Measurements from ENCODE around the gene RAET1L.
A peak's percentile ranks its signal among the peaks of the same experiment; 100 is the strongest.
"Not testable (repeated sequence)": the region's sequence is repeated elsewhere in the genome, so short reads cannot be mapped to it uniquely, and the experiment has no call there.

The RAET1L gene

DNA sequence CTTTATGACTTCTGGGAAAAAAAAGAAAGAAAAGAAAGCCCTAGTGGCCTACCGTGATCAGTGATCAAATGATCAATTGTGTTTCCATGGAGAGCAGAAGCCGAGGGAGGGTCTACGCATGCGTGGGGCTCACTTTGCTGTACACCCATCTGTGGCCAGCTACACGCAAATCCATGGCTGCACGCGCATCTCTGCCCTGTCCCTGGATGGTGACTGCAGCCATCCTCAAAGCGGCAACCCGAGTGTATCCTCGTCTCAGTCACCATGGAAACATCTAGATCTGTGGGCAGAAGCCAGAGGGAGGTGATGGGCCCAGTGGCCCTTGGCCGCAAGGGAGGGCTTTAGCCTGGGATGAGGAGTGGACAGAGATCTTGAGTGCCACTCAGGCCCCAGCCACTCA is 44.4 kb upstream of the RAET1L start:
- no peak overlapping the region for H3K27ac ChIP-seq (ENCODE audit: poor library complexity, severe bottlenecking)
- H3K27me3 ChIP-seq (ENCODE audit: insufficient read depth, poor library complexity, severe bottlenecking) = no peaks in the 10 kb centered on the region
- no peaks in the 10 kb centered on the region for H3K36me3 ChIP-seq (ENCODE audit: low read depth)
- H3K4me1 ChIP-seq (ENCODE audit: insufficient read depth, poor library complexity, severe bottlenecking) = peaks cover 18% of the 10 kb centered on the region
- DNase-seq (ENCODE audit: low spot score) (no peak), ATAC-seq (ENCODE audit: low read depth) (no peak)
- H3K4me3 ChIP-seq (ENCODE audit: severe bottlenecking) = no peak overlapping the region
- TF ChIP-seq, protein P1, sequence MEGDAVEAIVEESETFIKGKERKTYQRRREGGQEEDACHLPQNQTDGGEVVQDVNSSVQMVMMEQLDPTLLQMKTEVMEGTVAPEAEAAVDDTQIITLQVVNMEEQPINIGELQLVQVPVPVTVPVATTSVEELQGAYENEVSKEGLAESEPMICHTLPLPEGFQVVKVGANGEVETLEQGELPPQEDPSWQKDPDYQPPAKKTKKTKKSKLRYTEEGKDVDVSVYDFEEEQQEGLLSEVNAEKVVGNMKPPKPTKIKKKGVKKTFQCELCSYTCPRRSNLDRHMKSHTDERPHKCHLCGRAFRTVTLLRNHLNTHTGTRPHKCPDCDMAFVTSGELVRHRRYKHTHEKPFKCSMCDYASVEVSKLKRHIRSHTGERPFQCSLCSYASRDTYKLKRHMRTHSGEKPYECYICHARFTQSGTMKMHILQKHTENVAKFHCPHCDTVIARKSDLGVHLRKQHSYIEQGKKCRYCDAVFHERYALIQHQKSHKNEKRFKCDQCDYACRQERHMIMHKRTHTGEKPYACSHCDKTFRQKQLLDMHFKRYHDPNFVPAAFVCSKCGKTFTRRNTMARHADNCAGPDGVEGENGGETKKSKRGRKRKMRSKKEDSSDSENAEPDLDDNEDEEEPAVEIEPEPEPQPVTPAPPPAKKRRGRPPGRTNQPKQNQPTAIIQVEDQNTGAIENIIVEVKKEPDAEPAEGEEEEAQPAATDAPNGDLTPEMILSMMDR (IDR thresholded peaks at IDR 0.05; ENCODE audit: poor library complexity, severe bottlenecking) = no peak
- no peaks in the 10 kb centered on the region for H3K9me3 ChIP-seq (ENCODE audit: severe bottlenecking)

DNA sequence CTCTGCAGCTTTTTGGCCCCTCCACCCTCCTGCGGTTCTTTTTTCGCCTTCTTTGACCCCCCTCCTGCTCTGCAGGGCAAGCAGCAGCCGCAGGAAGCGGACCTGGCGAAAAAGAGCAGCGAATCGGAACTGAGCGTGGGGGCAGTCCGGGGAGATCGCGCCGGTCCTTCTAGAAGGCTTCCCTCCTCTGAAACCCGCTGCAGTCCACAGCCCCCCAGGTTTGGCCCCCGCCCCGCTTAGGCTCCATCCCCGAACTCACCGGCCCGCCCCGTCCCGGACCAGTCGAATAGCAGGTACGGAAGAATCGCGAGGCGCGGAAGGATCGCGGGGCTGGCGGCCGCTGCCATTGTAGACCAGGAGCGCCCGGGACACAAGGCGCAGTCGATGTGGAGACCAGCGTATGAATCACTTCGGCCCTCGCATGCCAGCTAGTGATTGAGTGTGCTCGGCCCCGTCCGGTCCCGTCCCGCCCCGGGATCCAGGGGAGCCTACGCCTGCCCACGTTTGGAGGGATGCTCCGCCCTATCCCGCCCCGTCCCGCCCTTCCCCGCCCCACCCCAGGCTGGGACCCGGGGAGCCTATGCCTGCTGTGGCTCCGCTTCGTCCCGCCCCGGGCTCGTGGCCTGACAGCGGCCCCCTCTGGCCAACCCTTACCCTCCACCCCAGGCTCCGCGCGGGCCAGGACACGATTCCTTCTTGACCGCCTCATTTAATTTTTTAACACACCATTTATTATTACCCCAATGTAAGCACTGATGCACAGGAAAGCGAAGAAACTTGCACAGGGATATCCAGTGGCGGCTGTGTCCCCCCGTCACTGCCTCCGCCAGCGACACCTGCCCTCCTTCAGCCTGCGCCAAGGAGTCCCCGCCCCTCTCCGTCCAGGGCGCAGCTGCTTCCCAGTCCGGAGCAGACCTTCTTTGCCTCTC is 43.7 kb upstream of the RAET1L start, which contains the start of gene ULBP3:
Gene ULBP3, minus strand, starts transcription at position 402 of the 929 bp plus-strand sequence. Its CDS starts 55 bp downstream, at position 347.
- no peaks in the 10 kb centered on the region for H3K9me3 ChIP-seq (ENCODE audit: severe bottlenecking)
- peak within 1 kb of the TSS; percentile 44 for H3K4me3 ChIP-seq (ENCODE audit: severe bottlenecking)
- H3K4me1 ChIP-seq (ENCODE audit: insufficient read depth, poor library complexity, severe bottlenecking) = peaks cover 18% of the 10 kb centered on the region
- H3K36me3 ChIP-seq (ENCODE audit: low read depth) = no peaks in the 10 kb centered on the region
- peak within 1 kb of the TSS; percentile 48 for H3K27ac ChIP-seq (ENCODE audit: poor library complexity, severe bottlenecking)
- DNase-seq (ENCODE audit: low spot score) (peak; percentile 97), ATAC-seq (ENCODE audit: low read depth) (peak; percentile 91)
- H3K27me3 ChIP-seq (ENCODE audit: insufficient read depth, poor library complexity, severe bottlenecking) = no peaks in the 10 kb centered on the region
- TF ChIP-seq, protein P1 (IDR thresholded peaks at IDR 0.05; ENCODE audit: poor library complexity, severe bottlenecking) = peak; percentile 86

DNA sequence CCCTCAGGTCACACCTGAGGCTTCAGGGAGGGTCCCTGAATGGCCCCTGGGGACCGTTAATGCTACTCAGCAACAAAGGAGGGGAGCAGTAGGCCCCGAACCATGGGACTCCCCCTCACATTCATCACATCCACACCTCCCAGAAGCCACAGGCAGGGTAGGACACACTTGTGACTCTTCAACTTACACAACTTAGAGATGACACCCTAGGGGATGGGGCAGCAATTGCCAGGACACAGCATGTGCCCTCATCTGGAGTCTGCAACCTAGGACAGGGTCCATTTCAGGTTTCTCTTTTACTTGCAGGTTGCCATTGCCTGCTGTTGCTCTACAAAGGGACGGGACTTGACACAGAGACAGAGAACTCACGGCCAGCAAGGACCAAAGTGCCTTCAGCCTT is 42.8 kb upstream of the RAET1L start:
- TF ChIP-seq, protein P1 (IDR thresholded peaks at IDR 0.05; ENCODE audit: poor library complexity, severe bottlenecking) = no peak
- ATAC-seq (ENCODE audit: low read depth) (no peak), DNase-seq (ENCODE audit: low spot score) (no peak)
- peak overlapping the region; percentile 44 for H3K4me3 ChIP-seq (ENCODE audit: severe bottlenecking)
- no peaks in the 10 kb centered on the region for H3K36me3 ChIP-seq (ENCODE audit: low read depth)
- no peaks in the 10 kb centered on the region for H3K27me3 ChIP-seq (ENCODE audit: insufficient read depth, poor library complexity, severe bottlenecking)
- peak overlapping the region; percentile 48 for H3K27ac ChIP-seq (ENCODE audit: poor library complexity, severe bottlenecking)
- H3K9me3 ChIP-seq (ENCODE audit: severe bottlenecking) = no peaks in the 10 kb centered on the region
- H3K4me1 ChIP-seq (ENCODE audit: insufficient read depth, poor library complexity, severe bottlenecking) = peaks cover 18% of the 10 kb centered on the region

DNA sequence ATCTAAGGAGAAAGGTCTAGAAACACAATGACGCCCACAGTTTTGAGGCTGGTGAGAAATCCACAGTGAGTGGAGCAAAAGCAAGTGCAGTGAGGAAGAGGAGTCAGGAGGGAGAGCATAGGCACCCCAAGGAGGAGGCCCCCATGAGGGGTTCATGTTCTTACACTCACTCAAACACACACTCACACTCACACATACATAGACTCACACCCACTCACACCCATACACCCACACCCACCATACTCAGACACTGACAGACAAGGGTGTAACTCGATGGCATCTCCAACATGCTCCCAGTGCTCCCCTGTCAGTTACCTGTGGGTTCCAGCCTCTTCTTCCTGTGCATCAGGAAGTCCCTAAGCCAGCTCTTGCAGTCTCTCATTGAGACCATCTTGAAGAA is 39.8 kb upstream of the RAET1L start:
- TF ChIP-seq, protein P1 (IDR thresholded peaks at IDR 0.05; ENCODE audit: poor library complexity, severe bottlenecking) = no peak
- H3K4me3 ChIP-seq (ENCODE audit: severe bottlenecking) = no peak overlapping the region
- peaks cover under 1% of the 10 kb centered on the region for H3K4me1 ChIP-seq (ENCODE audit: insufficient read depth, poor library complexity, severe bottlenecking)
- no peaks in the 10 kb centered on the region for H3K27me3 ChIP-seq (ENCODE audit: insufficient read depth, poor library complexity, severe bottlenecking)
- H3K9me3 ChIP-seq (ENCODE audit: severe bottlenecking) = no peaks in the 10 kb centered on the region
- ATAC-seq (ENCODE audit: low read depth) = no peak
- no peak overlapping the region for H3K27ac ChIP-seq (ENCODE audit: poor library complexity, severe bottlenecking)
- DNase-seq (ENCODE audit: low spot score) = no peak
- no peaks in the 10 kb centered on the region for H3K36me3 ChIP-seq (ENCODE audit: low read depth)

DNA sequence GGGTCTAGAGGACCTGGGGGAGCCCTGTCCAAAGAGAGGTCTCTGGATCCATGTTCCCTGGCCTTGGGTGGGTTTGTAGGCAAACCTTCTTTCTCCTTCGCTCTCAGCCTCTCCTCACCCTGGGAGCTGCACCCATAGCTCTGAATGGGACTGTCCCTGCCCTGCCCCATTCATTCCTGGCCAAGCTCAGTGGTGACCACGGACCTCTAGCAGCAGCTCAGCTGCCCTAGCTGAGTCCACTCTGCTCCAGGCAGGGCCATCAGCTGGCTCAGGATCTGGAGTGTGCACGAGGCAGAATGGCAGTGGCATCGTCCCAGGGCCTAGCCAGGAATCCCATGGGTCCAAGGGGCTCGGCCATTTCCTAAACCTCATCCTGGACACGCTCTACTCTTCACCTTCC is 38.3 kb upstream of the RAET1L start:
- Histone ChIP-seq H3K36me3 (ENCODE audit: low read depth) (no peaks in the 10 kb centered on the region), H3K4me1 (ENCODE audit: insufficient read depth, poor library complexity, severe bottlenecking) (no peaks in the 10 kb centered on the region), H3K27ac (ENCODE audit: poor library complexity, severe bottlenecking) (no peak overlapping the region), H3K27me3 (ENCODE audit: insufficient read depth, poor library complexity, severe bottlenecking) (no peaks in the 10 kb centered on the region), H3K4me3 (ENCODE audit: severe bottlenecking) (no peak overlapping the region), H3K9me3 (ENCODE audit: severe bottlenecking) (no peaks in the 10 kb centered on the region)
- TF ChIP-seq, protein P1 (IDR thresholded peaks at IDR 0.05; ENCODE audit: poor library complexity, severe bottlenecking) = no peak
- DNase-seq (ENCODE audit: low spot score) = no peak
- ATAC-seq (ENCODE audit: low read depth) = no peak

DNA sequence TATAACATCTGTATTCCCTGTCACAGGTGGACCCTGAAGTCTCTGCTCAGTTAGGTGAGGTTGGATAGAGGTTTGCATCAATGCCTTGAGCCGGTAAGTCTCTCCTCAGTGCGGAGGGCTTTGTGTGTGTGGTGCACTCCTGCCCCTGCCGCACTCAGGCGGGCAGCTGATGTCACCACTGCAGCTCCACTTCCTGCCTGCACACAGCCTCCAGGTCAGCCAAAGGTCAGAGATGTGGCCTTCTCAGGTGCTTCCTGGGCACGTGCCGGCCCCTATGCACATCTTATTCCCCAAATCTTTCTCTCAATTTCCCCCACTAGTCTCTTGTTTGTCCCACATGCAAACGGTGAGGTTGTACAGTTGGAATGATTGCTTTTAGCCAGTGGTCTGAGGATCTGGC is 34.6 kb upstream of the RAET1L start:
- H3K4me1 ChIP-seq (ENCODE audit: insufficient read depth, poor library complexity, severe bottlenecking); DNase-seq (ENCODE audit: low spot score); H3K27me3 ChIP-seq (ENCODE audit: insufficient read depth, poor library complexity, severe bottlenecking); H3K4me3 ChIP-seq (ENCODE audit: severe bottlenecking); H3K36me3 ChIP-seq (ENCODE audit: low read depth); ATAC-seq (ENCODE audit: low read depth); H3K27ac ChIP-seq (ENCODE audit: poor library complexity, severe bottlenecking); H3K9me3 ChIP-seq (ENCODE audit: severe bottlenecking): not testable (repeated sequence)

Data from RWPE2 (cell line).